Activated T-cell treated with anti-CD3 and anti-CD28 coated beads, Interleukin-2, amount 50 U/mL, for 72 hours (primary cell): Measurements from ENCODE around the gene PTPRU. TPM values are rescaled to one million over a fixed set of nuclear protein-coding genes. Genes with fewer than 3 reads are reported as not detected.
"Not testable (repeated sequence)": the region's sequence is repeated elsewhere in the genome, so short reads cannot be mapped to it uniquely, and the experiment has no call there.

Experiments
- ATAC-seq, 2 donors: fragments of 150-1000 bp; cut with Tn5 transposase; replicated peaks in 1 of 2; 2 replicates each; pipeline ENCODE4 v1.10.0; 2021; ENCODE audit warnings: moderate library complexity in 2 of 2, mild to moderate bottlenecking in 1 of 2
- DNase-seq, 2 donors: peaks; one replicate each; pipeline ENCODE4 v3.0.0; 2021 to 2022; ENCODE audit warnings: mixed read lengths in 1 of 2
- H3K27ac Mint-ChIP-seq: one replicate; pipeline ENCODE4 v1.8.0; 2022; ENCODE audit warnings: mild to moderate bottlenecking, moderate library complexity, mixed read lengths
- H3K27me3 Mint-ChIP-seq: one replicate; pipeline ENCODE4 v1.8.0; 2022; ENCODE audit warnings: low read depth, mixed read lengths
- H3K36me3 Mint-ChIP-seq, 2 donors: one replicate each; pipeline ENCODE4 v1.8.0; 2022; ENCODE audit warnings: mixed read lengths in 2 of 2, mild to moderate bottlenecking in 1 of 2; ENCODE audit not compliant: insufficient read depth in 2 of 2
- H3K4me1 Mint-ChIP-seq: one replicate; pipeline ENCODE4 v1.8.0; 2022; ENCODE audit warnings: low read depth, mixed read lengths
- H3K4me3 Mint-ChIP-seq, 2 donors: one replicate each; pipeline ENCODE4 v1.8.0; 2022; ENCODE audit warnings: mild to moderate bottlenecking in 2 of 2, mixed read lengths in 2 of 2, moderate library complexity in 2 of 2
- H3K9me3 Mint-ChIP-seq, 2 donors: one replicate each; pipeline ENCODE4 v1.8.0; 2022; ENCODE audit warnings: mixed read lengths in 2 of 2
- total RNA-seq, 2 donors: library from RNA; stranded (reverse); gene quantifications; one replicate each; pipeline ENCODE4 v1.2.3, GENCODE V29; 2022

PTPRU gene
- total RNA-seq, 2 donors from 2014 or later = 0.17 to 0.83 TPM

DNA sequence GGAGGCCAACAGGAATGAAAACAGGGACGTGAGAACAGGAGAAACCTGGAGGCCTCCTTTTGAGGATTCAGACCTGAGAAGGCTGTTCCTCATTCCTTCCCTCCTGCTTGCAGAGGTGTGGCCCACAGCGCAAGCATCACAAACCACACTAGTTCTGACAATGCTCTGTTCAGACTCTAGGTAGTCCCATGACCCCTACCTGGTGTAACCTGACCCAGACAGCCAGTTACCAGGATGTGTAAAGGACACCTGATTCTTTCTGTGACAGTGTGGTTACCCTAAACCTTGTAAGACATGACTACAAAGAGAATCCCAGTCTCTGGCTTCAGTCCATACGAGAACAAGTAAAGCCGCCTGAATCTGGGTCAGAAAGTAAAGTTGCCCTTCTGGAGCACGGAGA is 8.8 kb upstream of the PTPRU start:
- H3K4me1 Mint-ChIP-seq = peaks cover 23% of the 10 kb centered on the region
- no peaks in the 10 kb centered on the region for H3K27me3 Mint-ChIP-seq
- no peak overlapping the region for H3K27ac Mint-ChIP-seq
- DNase-seq = no peak
- H3K36me3 Mint-ChIP-seq = peaks cover 0 to 3% of the 10 kb centered on the region in 2 donors
- no peak overlapping the region for H3K4me3 Mint-ChIP-seq
- no peaks in the 10 kb centered on the region for H3K9me3 Mint-ChIP-seq
- ATAC-seq = no peak

DNA sequence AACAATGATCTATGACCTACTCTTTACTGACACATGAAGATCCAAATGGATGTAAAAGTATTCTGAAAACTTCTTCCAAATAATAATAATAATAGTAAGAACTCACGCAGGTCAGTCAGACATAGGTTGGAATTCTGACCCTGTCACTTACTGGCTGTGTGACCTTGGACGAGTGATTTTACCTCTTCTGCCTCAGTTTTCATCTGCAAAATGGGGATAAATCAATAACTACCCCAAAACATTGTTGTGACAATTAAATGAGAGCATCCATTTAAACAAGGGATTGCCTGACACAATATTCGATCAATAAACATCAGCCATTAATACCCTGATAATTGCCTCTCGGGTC is 6.1 kb upstream of the PTPRU start:
- peak overlapping the region; percentile 93 for H3K4me3 Mint-ChIP-seq
- no peak for ATAC-seq

DNA sequence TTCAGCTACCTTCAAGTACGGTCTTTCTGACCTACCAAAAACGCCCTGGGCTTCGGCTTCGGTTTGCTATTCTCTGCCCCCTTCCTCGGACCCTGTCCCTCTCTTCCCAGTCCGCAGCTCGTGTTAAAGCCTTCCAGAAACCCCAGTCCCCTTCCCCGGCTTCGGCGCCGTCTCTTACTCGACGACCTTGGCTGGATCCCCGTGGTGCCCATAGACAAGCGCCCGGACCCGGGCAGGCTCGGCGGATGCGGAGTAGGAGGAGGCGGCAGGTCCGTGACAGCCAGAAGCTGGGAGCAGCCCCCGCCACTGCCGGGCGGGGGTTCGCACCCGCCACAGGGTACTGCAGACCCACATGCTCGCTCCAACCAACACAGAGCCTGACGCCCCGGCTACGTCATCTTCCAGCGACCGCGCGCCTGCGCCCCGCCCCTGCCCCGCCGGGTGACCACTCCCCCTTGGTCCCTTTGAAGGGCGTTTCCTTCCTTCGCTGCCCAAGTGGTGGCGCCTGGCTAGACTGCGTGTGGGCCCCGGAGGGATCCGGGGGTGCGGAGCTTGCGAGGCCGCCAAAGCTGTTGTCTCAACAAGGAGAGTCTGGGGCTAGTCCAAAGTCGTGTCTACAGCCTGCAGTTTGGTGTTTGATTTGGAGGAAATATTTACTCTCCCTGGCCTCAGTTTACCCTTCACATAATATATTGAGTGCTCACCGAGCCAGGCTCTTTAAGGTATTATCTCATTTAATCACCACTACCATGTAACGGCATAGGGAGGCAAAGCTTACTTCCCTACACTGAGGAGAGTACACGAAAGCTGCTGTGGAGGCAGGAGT is 5.6 kb upstream of the PTPRU start, which contains the start of gene MECR:
MECR (minus strand) TSS at position 382 of the 826 bp plus-strand sequence; CDS start at position 354, 28 bp downstream.
- Mint-ChIP-seq H3K9me3 (no peaks in the 10 kb centered on the region), H3K36me3 (no peaks in the 10 kb centered on the region), H3K27ac (peak within 1 kb of the TSS; percentile 88), H3K4me1 (peaks cover 23% of the 10 kb centered on the region), H3K4me3 (peak within 1 kb of the TSS; percentile 93), H3K27me3 (peaks cover 8% of the 10 kb centered on the region)
- ATAC-seq = peak; percentile 100
- DNase-seq = peak; percentile 96 to 98

More for the DNA sequence above, 6.1 kb upstream of the PTPRU start:
- no peak for DNase-seq
- Mint-ChIP-seq H3K9me3 (no peaks in the 10 kb centered on the region), H3K27me3 (peaks cover 8% of the 10 kb centered on the region), H3K4me1 (peaks cover 23% of the 10 kb centered on the region), H3K27ac (peak overlapping the region; percentile 88), H3K36me3 (no peaks in the 10 kb centered on the region)

DNA sequence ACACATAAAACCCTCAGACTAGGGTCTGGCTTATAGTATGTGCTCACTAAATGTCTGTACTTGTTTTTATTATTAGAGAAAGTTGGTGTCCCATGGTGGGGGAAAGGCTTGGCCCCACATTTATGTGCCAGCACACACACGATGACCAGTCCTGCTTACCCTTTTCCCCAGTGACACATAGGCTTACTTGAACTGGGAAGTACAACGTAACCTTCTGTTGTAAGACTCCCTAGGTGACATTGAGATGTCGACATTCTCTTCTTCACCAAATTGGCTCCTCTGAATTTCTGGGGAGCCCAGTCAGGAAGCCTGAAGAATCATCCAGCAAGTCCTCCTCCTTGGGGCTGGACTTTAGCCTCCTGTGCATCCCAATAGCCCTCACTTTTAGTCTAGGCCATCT is 3.9 kb upstream of the PTPRU start:
- no peak overlapping the region for H3K4me3 Mint-ChIP-seq
- peaks cover 32% of the 10 kb centered on the region for H3K4me1 Mint-ChIP-seq
- DNase-seq = no peak
- H3K9me3 Mint-ChIP-seq = no peaks in the 10 kb centered on the region
- peaks cover 18% of the 10 kb centered on the region for H3K27me3 Mint-ChIP-seq
- H3K36me3 Mint-ChIP-seq = peaks cover 3 to 6% of the 10 kb centered on the region in 2 donors
- ATAC-seq = no peak
- H3K27ac Mint-ChIP-seq = no peak overlapping the region

DNA sequence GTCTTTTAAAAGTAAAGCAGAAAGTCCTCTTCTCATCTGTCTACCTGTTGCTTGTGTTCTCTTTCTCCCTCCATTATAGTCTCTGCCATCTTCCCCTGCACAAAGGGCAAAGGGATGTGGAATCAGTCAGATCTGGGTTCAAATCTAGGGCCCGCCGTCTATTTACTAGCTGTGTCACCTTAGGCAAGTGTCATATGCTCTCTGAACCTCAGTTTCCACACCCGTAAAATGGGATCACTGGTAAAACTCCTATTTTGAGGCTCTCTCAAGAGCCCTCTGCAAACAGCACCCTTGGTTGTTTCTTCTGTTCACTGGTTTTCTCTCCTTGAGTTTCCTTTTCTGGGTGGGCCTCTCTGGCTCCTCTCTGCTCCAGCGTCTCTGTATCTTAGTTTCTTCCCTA is 2.6 kb upstream of the PTPRU start:
- no peaks in the 10 kb centered on the region for H3K9me3 Mint-ChIP-seq
- peaks cover 3 to 6% of the 10 kb centered on the region in 2 donors for H3K36me3 Mint-ChIP-seq
- ATAC-seq = no peak
- peaks cover 28% of the 10 kb centered on the region for H3K27me3 Mint-ChIP-seq
- no peak for DNase-seq
- H3K4me1 Mint-ChIP-seq = peaks cover 35% of the 10 kb centered on the region
- no peak overlapping the region for H3K4me3 Mint-ChIP-seq
- no peak overlapping the region for H3K27ac Mint-ChIP-seq

DNA sequence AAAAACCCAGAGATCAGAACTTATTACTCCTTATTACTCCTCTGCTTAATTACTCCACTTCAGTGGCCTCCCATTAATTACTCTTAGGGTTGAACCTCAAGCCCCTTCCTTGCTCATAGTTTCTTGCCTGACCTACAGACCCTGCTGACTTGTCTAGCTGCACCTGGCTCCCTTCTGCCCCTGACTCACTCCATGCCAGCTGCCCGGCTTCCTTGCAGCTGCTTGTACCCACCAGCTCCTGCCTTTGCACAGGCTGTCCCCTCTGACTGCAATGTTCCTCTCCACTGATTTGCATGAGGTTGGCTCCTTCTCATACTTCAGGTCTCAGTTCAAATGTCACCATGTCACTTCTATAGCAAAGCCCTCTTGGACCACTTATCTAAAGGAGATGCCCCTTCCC is 1.9 kb upstream of the PTPRU start:
- Mint-ChIP-seq H3K36me3 (peaks cover 3 to 6% of the 10 kb centered on the region in 2 donors), H3K9me3 (no peaks in the 10 kb centered on the region), H3K27me3 (peaks cover 36% of the 10 kb centered on the region), H3K4me1 (peaks cover 36% of the 10 kb centered on the region), H3K27ac (no peak overlapping the region), H3K4me3 (no peak overlapping the region)
- ATAC-seq (no peak), DNase-seq (no peak)

DNA sequence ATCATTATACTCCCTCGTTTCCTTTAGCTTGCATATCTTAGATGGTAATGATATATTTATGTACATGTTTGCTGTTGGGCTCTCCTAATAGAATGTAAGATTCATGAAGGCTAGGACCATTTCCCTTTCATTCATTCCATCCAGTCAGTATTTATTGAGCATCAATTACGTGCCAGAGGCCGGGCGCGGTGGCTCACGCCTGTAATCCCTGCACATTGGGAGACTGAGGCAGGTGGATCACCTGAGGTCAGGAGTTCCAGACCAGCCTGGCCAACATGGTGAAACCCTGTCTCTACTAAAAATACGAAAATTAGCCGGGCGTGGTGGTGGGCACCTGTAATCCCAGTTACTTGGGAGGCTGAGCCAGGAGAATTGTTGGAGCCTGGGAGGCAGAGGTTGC is 1.4 kb upstream of the PTPRU start:
- not testable (repeated sequence) for H3K36me3 Mint-ChIP-seq, ATAC-seq, H3K4me3 Mint-ChIP-seq, DNase-seq, H3K9me3 Mint-ChIP-seq, H3K27ac Mint-ChIP-seq
- peaks cover 32% of the 10 kb centered on the region for H3K4me1 Mint-ChIP-seq
- H3K27me3 Mint-ChIP-seq = peaks cover 40% of the 10 kb centered on the region

DNA sequence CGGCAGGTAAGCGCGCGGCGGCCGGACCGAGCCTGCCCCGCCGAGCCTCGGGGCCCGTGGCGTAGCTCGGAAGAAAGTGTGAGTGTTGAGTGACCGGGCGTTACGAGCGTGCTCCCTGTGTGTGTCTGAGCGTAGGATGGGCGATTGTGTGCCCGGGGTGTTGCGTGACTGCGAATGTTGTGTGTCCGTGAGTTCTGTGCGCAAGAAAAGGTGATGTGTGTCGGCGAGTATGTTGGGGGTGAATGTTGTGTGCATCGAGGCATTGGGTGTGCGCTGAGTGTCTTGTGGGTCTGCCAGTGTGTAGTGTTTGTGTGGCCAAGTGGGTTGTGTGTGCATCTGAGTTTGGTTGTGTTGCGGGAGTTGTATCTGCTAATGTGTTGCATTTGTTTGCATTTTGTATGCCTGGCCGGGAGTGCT is 398 bp downstream of the PTPRU start:
- peak overlapping the region; percentile 0 for H3K27ac Mint-ChIP-seq
- peaks cover 15% of the 10 kb centered on the region for H3K4me1 Mint-ChIP-seq
- peaks cover 3 to 6% of the 10 kb centered on the region in 2 donors for H3K36me3 Mint-ChIP-seq
- no peak for ATAC-seq
- H3K9me3 Mint-ChIP-seq = no peaks in the 10 kb centered on the region
- H3K4me3 Mint-ChIP-seq = peak overlapping the region; percentile 71 to 81
- no peak for DNase-seq
- H3K27me3 Mint-ChIP-seq = peaks cover 57% of the 10 kb centered on the region

DNA sequence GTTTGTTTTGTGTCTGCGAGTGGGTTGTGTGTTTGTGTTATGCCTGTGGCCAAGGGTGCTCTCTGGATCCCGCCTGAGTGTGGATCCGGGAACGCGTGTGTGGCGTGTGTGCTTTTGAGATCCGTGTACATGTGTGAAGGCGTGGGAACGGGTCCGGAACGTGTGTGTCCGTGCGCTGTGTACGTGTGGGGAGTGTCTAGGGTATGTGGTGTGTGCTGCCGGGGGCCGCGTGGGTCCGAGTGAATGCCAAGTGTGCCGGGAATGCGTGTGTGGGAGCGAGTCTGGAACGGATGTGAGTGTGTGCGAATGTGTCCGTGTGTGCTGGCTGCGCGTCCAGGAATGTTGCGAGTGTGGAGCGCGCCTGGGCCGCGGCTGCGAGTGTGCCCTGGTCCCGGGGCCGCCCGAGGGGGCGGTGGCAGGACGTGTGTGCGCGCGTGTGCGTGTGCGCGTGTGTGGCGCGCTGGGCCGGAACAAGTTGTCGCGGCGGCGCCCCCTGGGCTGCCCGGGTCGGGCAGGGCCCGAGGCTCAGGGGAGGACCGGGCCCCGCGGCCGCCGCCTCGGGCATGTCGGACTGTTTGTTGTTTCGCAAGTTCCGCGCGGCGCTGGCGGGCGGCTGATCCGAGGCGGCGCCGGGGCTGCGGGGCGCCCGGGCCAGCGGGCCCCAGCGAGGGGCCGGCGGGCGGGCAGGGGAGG is 953 bp downstream of the PTPRU start:
- ATAC-seq (peak; percentile 9 to 16), DNase-seq (peak; percentile 27 to 32)

DNA sequence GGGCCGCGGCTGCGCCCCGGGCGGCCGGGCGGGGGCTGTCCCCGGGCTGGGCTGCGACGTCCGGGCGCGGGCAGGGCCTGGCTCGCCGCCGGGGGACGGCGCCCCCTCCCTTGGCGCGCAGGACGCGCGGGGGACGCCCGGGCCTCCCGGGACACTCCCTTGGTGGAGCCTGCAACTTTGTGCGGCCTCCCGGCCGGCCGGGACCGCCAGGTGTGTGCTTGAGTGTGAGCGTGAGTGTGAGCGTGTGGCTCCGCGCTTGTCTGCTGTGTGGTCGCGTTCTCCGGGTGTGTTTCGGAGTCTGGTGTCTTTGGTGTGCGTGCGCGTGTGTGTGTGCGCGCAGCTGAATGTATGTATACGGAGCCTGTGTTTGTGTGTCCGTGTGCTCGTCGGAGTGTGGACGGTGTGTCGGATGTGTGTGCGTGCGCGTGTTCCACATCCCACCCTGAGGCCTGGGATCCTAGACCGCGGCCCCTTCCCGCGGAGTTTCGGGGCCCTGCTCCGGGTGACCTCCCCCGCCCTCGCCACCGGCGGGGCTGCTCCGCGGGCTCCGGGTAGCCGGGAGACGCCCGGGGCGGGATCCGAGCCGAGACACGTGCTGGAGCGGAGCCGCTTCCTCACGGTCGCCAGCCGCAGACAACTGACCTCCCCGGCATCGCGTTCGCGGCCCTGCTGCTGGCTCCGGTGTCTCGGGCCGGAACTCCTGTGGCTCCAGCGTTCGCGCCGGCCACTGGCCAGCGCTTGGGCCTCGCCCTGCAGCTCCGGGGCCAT is 1.7 kb downstream of the PTPRU start:
- ATAC-seq (peak in 1 of 2 donors; percentile 9), DNase-seq (no peak)
- Mint-ChIP-seq H3K27me3 (peaks cover 60% of the 10 kb centered on the region), H3K27ac (no peak overlapping the region), H3K9me3 (no peaks in the 10 kb centered on the region), H3K4me1 (peaks cover 15% of the 10 kb centered on the region), H3K36me3 (peaks cover 3 to 6% of the 10 kb centered on the region in 2 donors), H3K4me3 (peak overlapping the region; percentile 72 to 78)

More for the DNA sequence above, 953 bp downstream of the PTPRU start:
- peaks cover 3 to 6% of the 10 kb centered on the region in 2 donors for H3K36me3 Mint-ChIP-seq
- peaks cover 15% of the 10 kb centered on the region for H3K4me1 Mint-ChIP-seq
- H3K27ac Mint-ChIP-seq = peak overlapping the region; percentile 0
- no peaks in the 10 kb centered on the region for H3K9me3 Mint-ChIP-seq
- peaks cover 60% of the 10 kb centered on the region for H3K27me3 Mint-ChIP-seq
- peak overlapping the region; percentile 71 to 81 for H3K4me3 Mint-ChIP-seq

DNA sequence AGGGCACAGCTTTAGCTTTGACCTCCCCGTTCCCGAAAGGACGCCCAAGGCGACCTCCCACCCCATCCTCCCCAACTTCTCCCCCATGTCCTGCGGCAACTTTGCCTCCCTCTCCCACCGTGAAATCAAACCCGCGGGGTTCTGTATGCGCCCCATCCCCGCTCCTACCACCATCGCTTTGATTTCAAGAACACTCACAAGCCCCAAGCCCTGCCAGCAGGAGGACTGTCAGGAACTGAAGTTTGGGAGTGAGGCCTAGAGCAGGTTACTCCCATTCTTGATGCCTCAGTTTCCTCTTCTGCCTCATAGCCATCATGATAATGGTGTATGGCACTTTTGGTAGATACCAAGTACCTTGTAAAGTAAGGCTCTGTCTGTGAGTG is 2.3 kb downstream of the PTPRU start:
- H3K4me1 Mint-ChIP-seq = peaks cover 15% of the 10 kb centered on the region
- peaks cover 3 to 6% of the 10 kb centered on the region in 2 donors for H3K36me3 Mint-ChIP-seq
- no peaks in the 10 kb centered on the region for H3K9me3 Mint-ChIP-seq
- peaks cover 60% of the 10 kb centered on the region for H3K27me3 Mint-ChIP-seq
- no peak for DNase-seq
- peak overlapping the region; percentile 68 to 78 for H3K4me3 Mint-ChIP-seq
- no peak overlapping the region for H3K27ac Mint-ChIP-seq
- no peak for ATAC-seq

DNA sequence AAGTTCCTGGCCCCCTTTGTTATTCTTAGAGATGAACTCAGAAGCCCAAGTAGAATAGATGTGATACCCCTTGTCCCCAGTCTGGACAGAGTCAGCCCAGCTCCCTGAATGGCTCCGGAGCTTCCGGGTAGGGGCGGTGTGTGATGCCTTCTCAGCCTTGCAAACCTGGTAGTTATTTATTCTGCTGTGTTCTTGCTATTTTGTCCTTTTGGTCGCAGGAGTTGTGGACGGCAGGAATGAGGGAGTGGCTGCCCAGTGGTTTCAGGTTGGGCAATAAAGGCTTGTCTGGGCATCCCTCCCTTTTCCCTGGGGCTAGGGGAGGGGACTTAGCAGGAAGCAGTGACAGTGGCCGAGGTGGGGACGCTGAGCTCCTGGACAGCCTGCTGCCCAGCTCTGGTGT is 2.8 kb downstream of the PTPRU start:
- Mint-ChIP-seq H3K9me3 (no peaks in the 10 kb centered on the region), H3K36me3 (peaks cover 3 to 6% of the 10 kb centered on the region in 2 donors), H3K27me3 (peaks cover 60% of the 10 kb centered on the region), H3K4me1 (peaks cover 15% of the 10 kb centered on the region), H3K4me3 (no peak overlapping the region), H3K27ac (no peak overlapping the region)
- no peak for DNase-seq
- no peak for ATAC-seq

DNA sequence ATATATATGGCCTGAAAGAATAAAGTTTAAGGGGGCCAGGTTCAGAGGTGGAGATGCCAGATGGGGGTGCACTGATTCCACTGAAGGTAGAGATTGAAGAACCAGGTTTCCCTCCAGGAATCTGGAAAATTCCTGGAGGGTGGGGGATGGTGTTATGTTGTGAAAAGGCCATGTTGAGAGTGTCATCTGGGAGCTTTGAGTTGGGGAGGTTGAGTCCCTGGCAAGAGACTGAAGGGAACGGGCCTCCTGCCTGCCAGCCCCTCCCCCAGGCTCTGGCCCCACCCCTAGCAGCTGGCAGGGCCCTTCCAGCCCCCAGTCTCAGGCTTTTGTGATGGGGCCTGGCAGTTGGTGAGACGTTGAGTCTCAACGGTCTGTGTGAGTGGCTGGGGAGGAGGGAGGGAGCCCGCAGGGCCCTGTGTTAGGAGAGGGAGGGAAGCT is 4.1 kb downstream of the PTPRU start:
- Mint-ChIP-seq H3K9me3 (no peaks in the 10 kb centered on the region), H3K36me3 (peaks cover 3 to 6% of the 10 kb centered on the region in 2 donors), H3K27ac (no peak overlapping the region), H3K4me1 (peaks cover 15% of the 10 kb centered on the region), H3K4me3 (no peak overlapping the region), H3K27me3 (peaks cover 52% of the 10 kb centered on the region)
- ATAC-seq (no peak), DNase-seq (no peak)
